Erythroblast (primary cell): ENCODE results near the gene TRMT6.

Source experiments
- DNase-seq, 2 experiments: peaks; one replicate each; lab custom pipeline; 2025; lab: John Stamatoyannopoulos, UW
- GATA1 ChIP-seq: IDR thresholded peaks from 2 replicates; pipeline ENCODE4 v1.6.1; 2011; ENCODE audit warnings: low read depth, mild to moderate bottlenecking, control low read depth, low read length, moderate library complexity
- POLR2A ChIP-seq: IDR thresholded peaks from 2 replicates; pipeline ENCODE4 v1.6.1; 2011; ENCODE audit warnings: mild to moderate bottlenecking, low read length

Gene TRMT6

GRCh38 chr20:5973971-5974370 is 23.6 kb upstream of the TRMT6 start:
- no peak for TF ChIP-seq POLR2A
- no peak for DNase-seq

GRCh38 chr20:5973172-5973571 is 22.8 kb upstream of the TRMT6 start:
- TF ChIP-seq POLR2A, result no peak
- no peak for TF ChIP-seq GATA1
- no peak for DNase-seq

- no peak for DNase-seq
- no peak for TF ChIP-seq GATA1
Measured at GRCh38 chr20:5971203-5971602, 20.9 kb upstream of the TRMT6 start.

- no peak for DNase-seq
- no peak for TF ChIP-seq POLR2A
- TF ChIP-seq GATA1, result no peak
Measured at GRCh38 chr20:5970381-5970780, 20.0 kb upstream of the TRMT6 start.

- TF ChIP-seq POLR2A, result no peak
- no peak for TF ChIP-seq GATA1
Measured at GRCh38 chr20:5969940-5970339, 19.6 kb upstream of the TRMT6 start.

GRCh38 chr20:5969348-5969935 is 19.1 kb upstream of the TRMT6 start:
- TF ChIP-seq GATA1 (no peak), POLR2A (no peak)
- DNase-seq, result no peak

More at GRCh38 chr20:5969940-5970339, 19.6 kb upstream of the TRMT6 start:
- no peak for DNase-seq

GRCh38 chr20:5968462-5968861 is 18.1 kb upstream of the TRMT6 start:
- no peak for TF ChIP-seq GATA1
- no peak for TF ChIP-seq POLR2A
- no peak for DNase-seq

GRCh38 chr20:5967469-5967868 is 17.1 kb upstream of the TRMT6 start:
- DNase-seq, result no peak
- TF ChIP-seq GATA1 (no peak), POLR2A (no peak)

- TF ChIP-seq GATA1 (no peak), POLR2A (no peak)
- no peak for DNase-seq
Measured at GRCh38 chr20:5949943-5950270, 426 bp downstream of the TRMT6 start.

GRCh38 chr20:5947276-5947675 is 3.1 kb downstream of the TRMT6 start:
- TF ChIP-seq POLR2A, result no peak
- TF ChIP-seq GATA1, result no peak
- no peak for DNase-seq

- TF ChIP-seq POLR2A, result no peak
- TF ChIP-seq GATA1, result no peak
- peak; percentile 36 to 44 for DNase-seq
Measured at GRCh38 chr20:5945963-5946362, 4.4 kb downstream of the TRMT6 start.

GRCh38 chr20:5938456-5939029 is 11.8 kb downstream of the TRMT6 start:
- TF ChIP-seq GATA1 (no peak), POLR2A (no peak)
- no peak for DNase-seq

GRCh38 chr20:5936238-5936637 is 14.1 kb downstream of the TRMT6 start:
- TF ChIP-seq GATA1, result no peak
- TF ChIP-seq POLR2A, result no peak
- DNase-seq, result no peak

GRCh38 chr20:5935384-5935783 is 14.9 kb downstream of the TRMT6 start:
- TF ChIP-seq POLR2A (no peak), GATA1 (no peak)
- no peak for DNase-seq

- no peak for TF ChIP-seq POLR2A
- no peak for TF ChIP-seq GATA1
- DNase-seq, result peak in 1 of 2 experiments; percentile 5
Measured at GRCh38 chr20:5933802-5934436, 16.4 kb downstream of the TRMT6 start.

- TF ChIP-seq GATA1 (no peak), POLR2A (no peak)
- DNase-seq, result no peak
Measured at GRCh38 chr20:5932796-5933195, 17.5 kb downstream of the TRMT6 start.

- TF ChIP-seq POLR2A, result no peak
- no peak for TF ChIP-seq GATA1
- no peak for DNase-seq
Measured at GRCh38 chr20:5931411-5931810, 18.9 kb downstream of the TRMT6 start.
